Measurements from ENCODE around the gene IFNL2.

IFNL2 gene

DNA sequence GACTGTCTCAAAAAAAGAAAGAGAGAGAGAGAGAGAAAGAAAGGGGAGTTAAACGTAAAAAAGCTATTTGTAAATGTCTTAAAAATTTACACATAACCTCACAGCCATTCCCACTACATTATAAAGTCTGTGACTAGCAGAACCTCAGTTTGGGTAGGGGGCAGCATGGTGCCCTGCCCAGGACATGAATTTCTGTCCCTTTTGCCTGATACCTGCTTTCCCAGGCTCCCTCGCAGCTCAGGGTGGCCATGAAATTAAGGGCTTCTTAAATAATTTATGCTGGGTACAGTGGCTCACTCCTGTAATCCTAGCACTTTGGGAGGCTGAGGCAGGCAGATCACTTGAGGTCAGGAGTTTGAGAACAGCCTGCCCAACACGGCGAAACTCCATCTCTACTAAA, 32.8 kb downstream of the IFNL2 start:
- no peak overlapping the region for H3K4me3 ChIP-seq (ENCODE audit: low read depth, low read length, poor library complexity, severe bottlenecking)
- no peak overlapping the region for H3K27ac ChIP-seq (ENCODE audit: low read depth, low read length, poor library complexity, severe bottlenecking)
- no peaks in the 10 kb centered on the region for H3F3A ChIP-seq (ENCODE audit: insufficient read depth, low read length)
- no peaks in the 10 kb centered on the region for H4K20me1 ChIP-seq (ENCODE audit: insufficient read depth, low read length)
- H3K79me2 ChIP-seq (ENCODE audit: insufficient read depth, low read length): no peaks in the 10 kb centered on the region
- no peaks in the 10 kb centered on the region for H3K9me3 ChIP-seq (ENCODE audit: low read length)
- H3K4me1 ChIP-seq (ENCODE audit: insufficient read depth, low read length, severe bottlenecking): no peaks in the 10 kb centered on the region
- TF ChIP-seq EZH2 (IDR thresholded peaks at IDR 0.05; ENCODE audit: borderline replicate concordance, low read length) (no peak), CTCF (IDR thresholded peaks at IDR 0.05; ENCODE audit: low read length) (no peak)
- no peaks in the 10 kb centered on the region for H3K9me2 ChIP-seq (ENCODE audit: low read depth, low read length)
- H3K36me3 ChIP-seq (ENCODE audit: insufficient read depth, low read length): no peaks in the 10 kb centered on the region
- no peak overlapping the region for H3K9ac ChIP-seq (ENCODE audit: low read length)
- H3K27me3 ChIP-seq (ENCODE audit: insufficient read depth, low read length): no peaks in the 10 kb centered on the region
- no peak overlapping the region for H2AFZ ChIP-seq (ENCODE audit: low read length)
- no peak overlapping the region for H3K4me2 ChIP-seq (ENCODE audit: low read length)

DNA sequence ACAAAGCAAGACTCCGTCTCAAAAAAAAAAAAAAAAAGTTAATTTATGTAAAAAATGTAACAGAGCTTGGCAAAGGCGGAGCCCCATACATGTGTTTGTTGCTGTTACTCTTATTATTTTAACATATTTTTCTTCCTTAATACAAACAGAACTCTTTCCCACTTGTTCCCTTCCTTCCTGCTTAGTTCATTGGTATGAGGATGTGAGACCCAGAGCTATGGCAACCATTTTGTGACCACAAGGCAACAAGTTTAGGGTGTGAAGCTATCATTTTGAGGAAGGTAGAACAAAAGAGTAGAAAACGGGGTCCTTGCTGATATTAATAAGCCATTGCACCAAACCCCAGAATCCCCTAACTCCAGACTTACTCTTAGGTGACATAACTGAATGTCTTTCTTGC, 33.4 kb downstream of the IFNL2 start:
- Histone ChIP-seq H3K4me3 (ENCODE audit: low read depth, low read length, poor library complexity, severe bottlenecking) (no peak overlapping the region), H3K27ac (ENCODE audit: low read depth, low read length, poor library complexity, severe bottlenecking) (no peak overlapping the region), H3K4me2 (ENCODE audit: low read length) (no peak overlapping the region), H3K27me3 (ENCODE audit: insufficient read depth, low read length) (no peaks in the 10 kb centered on the region), H3K36me3 (ENCODE audit: insufficient read depth, low read length) (no peaks in the 10 kb centered on the region), H4K20me1 (ENCODE audit: insufficient read depth, low read length) (no peaks in the 10 kb centered on the region), H3F3A (ENCODE audit: insufficient read depth, low read length) (no peaks in the 10 kb centered on the region), H3K4me1 (ENCODE audit: insufficient read depth, low read length, severe bottlenecking) (no peaks in the 10 kb centered on the region), H3K9me2 (ENCODE audit: low read depth, low read length) (no peaks in the 10 kb centered on the region), H3K9ac (ENCODE audit: low read length) (no peak overlapping the region), H3K9me3 (ENCODE audit: low read length) (no peaks in the 10 kb centered on the region), H2AFZ (ENCODE audit: low read length) (no peak overlapping the region), H3K79me2 (ENCODE audit: insufficient read depth, low read length) (no peaks in the 10 kb centered on the region)
- TF ChIP-seq EZH2 (IDR thresholded peaks at IDR 0.05; ENCODE audit: borderline replicate concordance, low read length) (no peak), CTCF (IDR thresholded peaks at IDR 0.05; ENCODE audit: low read length) (no peak)

DNA sequence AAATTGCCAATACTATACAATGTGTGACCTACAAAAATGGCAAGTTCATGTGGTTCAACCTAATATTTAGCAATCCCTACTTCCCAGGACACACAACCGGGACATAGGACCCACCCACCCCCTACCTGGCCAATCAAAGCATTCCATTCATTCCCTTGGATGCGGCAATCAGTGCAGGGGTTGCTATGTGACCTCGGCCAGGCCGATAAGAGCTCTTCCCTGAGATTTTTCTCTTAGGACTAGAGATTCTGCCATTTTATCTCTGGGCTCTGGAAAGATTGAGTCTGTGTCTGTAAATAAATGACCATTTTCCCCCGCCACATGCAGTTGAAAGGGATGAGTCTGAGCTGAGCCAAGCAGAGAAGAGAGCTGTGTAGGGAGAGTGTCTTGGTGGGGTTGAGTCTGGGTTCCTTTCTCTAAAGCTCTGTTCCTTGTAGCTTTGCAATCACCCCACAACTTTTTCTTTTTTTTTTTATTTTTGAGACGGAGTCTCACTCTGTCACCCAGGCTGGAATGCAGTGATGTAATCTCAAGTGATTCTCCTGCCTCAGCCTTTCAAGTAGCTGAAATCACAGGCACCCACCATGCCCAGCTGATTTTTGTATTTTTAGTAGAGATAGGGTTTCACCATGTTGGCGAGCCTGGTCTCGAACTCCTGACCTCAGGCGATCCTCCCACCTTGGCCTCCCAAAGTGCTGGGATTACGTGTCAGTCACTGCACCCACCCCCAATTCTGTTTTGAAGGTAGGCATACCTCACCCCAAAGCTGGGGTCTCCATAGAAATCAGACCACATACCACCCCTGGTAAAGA, 35.4 kb downstream of the IFNL2 start:
- Histone ChIP-seq H3K4me1 (ENCODE audit: insufficient read depth, low read length, severe bottlenecking) (no peaks in the 10 kb centered on the region), H2AFZ (ENCODE audit: low read length) (no peak overlapping the region), H3K36me3 (ENCODE audit: insufficient read depth, low read length) (no peaks in the 10 kb centered on the region; the same call in 1 of the 2 replicates), H3K9ac (ENCODE audit: low read length) (no peak overlapping the region), H3K4me3 (ENCODE audit: low read depth, low read length, poor library complexity, severe bottlenecking) (no peak overlapping the region), H3F3A (ENCODE audit: insufficient read depth, low read length) (no peaks in the 10 kb centered on the region), H3K27me3 (ENCODE audit: insufficient read depth, low read length) (no peaks in the 10 kb centered on the region), H3K4me2 (ENCODE audit: low read length) (no peak overlapping the region), H3K9me3 (ENCODE audit: low read length) (no peaks in the 10 kb centered on the region), H3K9me2 (ENCODE audit: low read depth, low read length) (no peaks in the 10 kb centered on the region), H3K27ac (ENCODE audit: low read depth, low read length, poor library complexity, severe bottlenecking) (no peak overlapping the region), H4K20me1 (ENCODE audit: insufficient read depth, low read length) (no peaks in the 10 kb centered on the region), H3K79me2 (ENCODE audit: insufficient read depth, low read length) (no peaks in the 10 kb centered on the region)
- no peak for TF ChIP-seq EZH2 (IDR thresholded peaks at IDR 0.05; ENCODE audit: borderline replicate concordance, low read length)
- no peak for TF ChIP-seq CTCF (IDR thresholded peaks at IDR 0.05; ENCODE audit: low read length)
